ENCODE results near the gene COX5B.

DNA sequence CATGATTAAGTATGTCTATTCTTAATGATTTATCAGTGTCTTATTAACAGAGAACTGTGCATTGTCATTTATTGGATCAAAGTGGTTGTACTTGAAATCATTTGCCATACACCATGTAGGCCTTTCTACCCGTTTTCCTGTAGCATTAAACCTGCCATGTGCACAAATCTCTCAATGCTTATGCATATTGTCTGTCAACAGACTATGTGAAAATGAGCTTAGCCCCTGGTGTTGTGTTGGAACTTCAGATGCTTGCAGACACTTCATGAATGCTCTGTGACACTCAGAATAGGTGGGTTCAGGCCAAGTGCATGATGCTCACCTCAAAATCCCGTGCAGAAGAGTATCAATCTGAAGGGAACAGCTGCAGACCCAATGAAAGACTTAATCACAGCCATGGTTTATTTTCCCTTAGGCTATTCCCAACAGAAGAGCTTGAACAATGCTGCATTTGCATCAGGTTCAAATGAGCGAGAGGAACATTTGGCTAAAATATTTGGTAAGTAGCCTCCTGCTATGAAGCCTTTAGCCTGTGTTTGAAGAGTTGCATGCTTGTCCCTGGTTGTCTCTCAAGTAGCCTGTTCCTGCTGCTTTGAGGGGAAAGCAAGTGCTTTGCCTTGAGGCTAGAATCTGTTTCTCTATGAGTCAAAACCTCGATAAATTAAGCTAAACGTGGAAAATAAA lies 29.7 kb downstream of the COX5B start:
- TF ChIP-seq, protein P1, sequence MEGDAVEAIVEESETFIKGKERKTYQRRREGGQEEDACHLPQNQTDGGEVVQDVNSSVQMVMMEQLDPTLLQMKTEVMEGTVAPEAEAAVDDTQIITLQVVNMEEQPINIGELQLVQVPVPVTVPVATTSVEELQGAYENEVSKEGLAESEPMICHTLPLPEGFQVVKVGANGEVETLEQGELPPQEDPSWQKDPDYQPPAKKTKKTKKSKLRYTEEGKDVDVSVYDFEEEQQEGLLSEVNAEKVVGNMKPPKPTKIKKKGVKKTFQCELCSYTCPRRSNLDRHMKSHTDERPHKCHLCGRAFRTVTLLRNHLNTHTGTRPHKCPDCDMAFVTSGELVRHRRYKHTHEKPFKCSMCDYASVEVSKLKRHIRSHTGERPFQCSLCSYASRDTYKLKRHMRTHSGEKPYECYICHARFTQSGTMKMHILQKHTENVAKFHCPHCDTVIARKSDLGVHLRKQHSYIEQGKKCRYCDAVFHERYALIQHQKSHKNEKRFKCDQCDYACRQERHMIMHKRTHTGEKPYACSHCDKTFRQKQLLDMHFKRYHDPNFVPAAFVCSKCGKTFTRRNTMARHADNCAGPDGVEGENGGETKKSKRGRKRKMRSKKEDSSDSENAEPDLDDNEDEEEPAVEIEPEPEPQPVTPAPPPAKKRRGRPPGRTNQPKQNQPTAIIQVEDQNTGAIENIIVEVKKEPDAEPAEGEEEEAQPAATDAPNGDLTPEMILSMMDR (conservative IDR thresholded peaks at IDR 0.05 in 1 of 2, IDR thresholded peaks at IDR 0.05 in 1 of 2; ENCODE audit: extremely low read depth in 1 of 2, insufficient read depth in 1 of 2, low read depth in 1 of 2, low read length in 2 of 2), result no peak
- no peak for TF ChIP-seq EZH2 (IDR thresholded peaks at IDR 0.05; ENCODE audit: borderline replicate concordance, low read length)

All from mammary epithelial cell (primary cell).